BE2C (cell line): ENCODE measurements around the gene CTSZ.

Experiments used
- DNase-seq: peaks from one replicate; pipeline ENCODE4 v3.0.0-alpha.2; 2020
- H3K27me3 ChIP-seq: fragments of 250-450 bp; sonication (Bioruptor Pico); 2 replicates; pipeline ENCODE4 v1.5.1; 2020; ENCODE audit warnings: mild to moderate bottlenecking
- H3K36me3 ChIP-seq: fragments of 250-450 bp; sonication (Bioruptor Pico); 2 replicates; pipeline ENCODE4 v1.5.1; 2020; ENCODE audit warnings: mild to moderate bottlenecking
- H3K4me1 ChIP-seq: fragments of 250-450 bp; sonication (Bioruptor Pico); 2 replicates; pipeline ENCODE4 v1.5.1; 2020
- H3K4me3 ChIP-seq: 2 replicates; pipeline ENCODE4 v1.5.1; 2011; ENCODE audit warnings: low read depth, low read length
- H3K9me3 ChIP-seq: fragments of 250-450 bp; sonication (Bioruptor Pico); 2 replicates; pipeline ENCODE4 v1.5.1; 2020
- TF ChIP-seq, protein P1 (sequence below): IDR thresholded peaks from 2 replicates; pipeline ENCODE4 v1.5.1; 2012; ENCODE audit warnings: mild to moderate bottlenecking, low read depth, low read length

The CTSZ gene

GRCh38 chr20:59030911-59031563 lies 24.0 kb upstream of the CTSZ start:
- no peak for DNase-seq
- Histone ChIP-seq H3K36me3 (peaks cover 66% of the 10 kb centered on the region), H3K9me3 (no peaks in the 10 kb centered on the region), H3K4me3 (peak overlapping the region; percentile 87), H3K27me3 (no peaks in the 10 kb centered on the region), H3K4me1 (peaks cover 2% of the 10 kb centered on the region; the same call in 1 of the 2 replicates)
- TF ChIP-seq, protein P1, sequence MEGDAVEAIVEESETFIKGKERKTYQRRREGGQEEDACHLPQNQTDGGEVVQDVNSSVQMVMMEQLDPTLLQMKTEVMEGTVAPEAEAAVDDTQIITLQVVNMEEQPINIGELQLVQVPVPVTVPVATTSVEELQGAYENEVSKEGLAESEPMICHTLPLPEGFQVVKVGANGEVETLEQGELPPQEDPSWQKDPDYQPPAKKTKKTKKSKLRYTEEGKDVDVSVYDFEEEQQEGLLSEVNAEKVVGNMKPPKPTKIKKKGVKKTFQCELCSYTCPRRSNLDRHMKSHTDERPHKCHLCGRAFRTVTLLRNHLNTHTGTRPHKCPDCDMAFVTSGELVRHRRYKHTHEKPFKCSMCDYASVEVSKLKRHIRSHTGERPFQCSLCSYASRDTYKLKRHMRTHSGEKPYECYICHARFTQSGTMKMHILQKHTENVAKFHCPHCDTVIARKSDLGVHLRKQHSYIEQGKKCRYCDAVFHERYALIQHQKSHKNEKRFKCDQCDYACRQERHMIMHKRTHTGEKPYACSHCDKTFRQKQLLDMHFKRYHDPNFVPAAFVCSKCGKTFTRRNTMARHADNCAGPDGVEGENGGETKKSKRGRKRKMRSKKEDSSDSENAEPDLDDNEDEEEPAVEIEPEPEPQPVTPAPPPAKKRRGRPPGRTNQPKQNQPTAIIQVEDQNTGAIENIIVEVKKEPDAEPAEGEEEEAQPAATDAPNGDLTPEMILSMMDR = no peak

GRCh38 chr20:59028812-59029211 lies 21.8 kb upstream of the CTSZ start:
- TF ChIP-seq, protein P1 = no peak
- H3K36me3 ChIP-seq = peaks cover 76% of the 10 kb centered on the region
- peaks cover 2% of the 10 kb centered on the region; the same call in 1 of the 2 replicates for H3K4me1 ChIP-seq
- H3K9me3 ChIP-seq = no peaks in the 10 kb centered on the region
- no peaks in the 10 kb centered on the region for H3K27me3 ChIP-seq
- no peak for DNase-seq
- peak overlapping the region; percentile 87 for H3K4me3 ChIP-seq

GRCh38 chr20:59027741-59028320 lies 20.8 kb upstream of the CTSZ start:
- TF ChIP-seq, protein P1 = no peak
- H3K4me1 ChIP-seq = peaks cover 2% of the 10 kb centered on the region; the same call in 1 of the 2 replicates
- no peaks in the 10 kb centered on the region for H3K9me3 ChIP-seq
- H3K36me3 ChIP-seq = peaks cover 78% of the 10 kb centered on the region
- DNase-seq = no peak
- no peak overlapping the region for H3K4me3 ChIP-seq
- H3K27me3 ChIP-seq = no peaks in the 10 kb centered on the region

DNA sequence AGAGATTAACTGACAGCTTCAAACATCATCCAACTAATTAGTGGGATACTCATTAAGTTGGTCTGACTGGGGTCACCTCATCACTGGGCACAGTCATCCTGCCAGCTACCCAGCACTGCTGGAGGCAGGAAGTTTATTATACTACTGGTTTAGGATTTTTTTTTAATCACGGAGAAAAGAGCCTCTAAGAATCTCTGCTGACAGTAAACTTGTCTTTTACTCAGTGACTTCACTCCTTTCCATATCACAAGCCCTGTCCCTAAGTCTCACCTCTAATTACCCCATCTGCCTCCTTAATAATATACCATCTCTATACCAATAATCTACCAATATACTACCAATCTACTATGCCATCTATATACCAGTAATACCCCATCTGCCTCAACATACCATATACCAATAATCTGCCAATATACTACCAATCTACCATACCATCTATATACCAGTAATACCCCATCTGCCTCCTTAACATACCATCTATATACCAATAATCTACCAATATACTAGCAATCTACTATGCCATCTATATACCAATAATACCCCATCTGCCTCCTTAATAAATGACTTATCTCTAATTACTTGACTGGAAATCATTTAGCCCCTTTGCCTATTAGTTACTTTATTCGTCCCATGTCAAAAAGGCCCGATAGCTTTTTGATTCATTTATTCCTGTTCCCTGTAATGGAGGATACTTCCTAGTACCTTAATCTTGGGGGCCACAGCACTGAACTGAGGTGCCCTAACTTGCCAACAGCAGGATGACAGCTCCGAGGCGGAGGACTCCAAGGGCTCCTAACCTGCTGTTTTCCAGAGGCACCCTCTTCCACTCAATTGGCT lies 20.1 kb upstream of the CTSZ start:
- TF ChIP-seq, protein P1 = no peak
- DNase-seq = no peak
- Histone ChIP-seq H3K9me3 (no peaks in the 10 kb centered on the region), H3K4me3 (no peak overlapping the region), H3K36me3 (peaks cover 83% of the 10 kb centered on the region), H3K27me3 (no peaks in the 10 kb centered on the region), H3K4me1 (peaks cover 2% of the 10 kb centered on the region; the same call in 1 of the 2 replicates)

- no peak for DNase-seq
- H3K36me3 ChIP-seq = peaks cover 76% of the 10 kb centered on the region
- no peaks in the 10 kb centered on the region for H3K9me3 ChIP-seq
- H3K4me3 ChIP-seq = no peak overlapping the region
- no peaks in the 10 kb centered on the region for H3K27me3 ChIP-seq
- TF ChIP-seq, protein P1 = no peak
- H3K4me1 ChIP-seq = peaks cover 8% of the 10 kb centered on the region; the same call in 1 of the 2 replicates
Measured at GRCh38 chr20:59025511-59025910, 18.5 kb upstream of the CTSZ start.

DNA sequence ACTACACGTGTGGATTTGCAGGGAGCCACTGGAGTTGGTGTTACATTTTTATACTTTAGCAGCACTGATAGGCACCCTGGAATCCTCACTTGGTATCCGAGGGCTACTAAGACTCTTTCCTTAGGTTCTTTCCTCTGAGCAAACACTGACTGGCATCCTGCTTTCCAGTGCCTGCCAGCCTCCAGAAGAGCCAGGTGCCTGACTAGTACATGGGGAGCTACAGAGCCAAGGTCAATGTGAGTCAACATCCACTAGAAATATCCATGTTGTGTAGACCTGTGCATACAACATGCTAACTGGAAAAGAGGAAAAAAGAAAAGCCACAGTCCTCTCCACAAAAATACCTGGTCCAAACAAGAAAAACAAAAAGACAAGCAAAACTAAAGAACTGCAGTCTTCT lies 18.0 kb upstream of the CTSZ start:
- no peak for DNase-seq
- H3K4me3 ChIP-seq = no peak overlapping the region
- H3K36me3 ChIP-seq = peaks cover 72% of the 10 kb centered on the region
- no peaks in the 10 kb centered on the region for H3K27me3 ChIP-seq
- TF ChIP-seq, protein P1 = no peak
- no peaks in the 10 kb centered on the region for H3K9me3 ChIP-seq
- peaks cover 6% of the 10 kb centered on the region; the same call in 1 of the 2 replicates for H3K4me1 ChIP-seq
